Measurements from ENCODE around the gene GAS6.
A peak's percentile ranks its signal among the peaks of the same experiment; 100 is the strongest.
"Not testable (repeated sequence)": the region's sequence is repeated elsewhere in the genome, so short reads cannot be mapped to it uniquely, and the experiment has no call there.

GAS6 gene

DNA sequence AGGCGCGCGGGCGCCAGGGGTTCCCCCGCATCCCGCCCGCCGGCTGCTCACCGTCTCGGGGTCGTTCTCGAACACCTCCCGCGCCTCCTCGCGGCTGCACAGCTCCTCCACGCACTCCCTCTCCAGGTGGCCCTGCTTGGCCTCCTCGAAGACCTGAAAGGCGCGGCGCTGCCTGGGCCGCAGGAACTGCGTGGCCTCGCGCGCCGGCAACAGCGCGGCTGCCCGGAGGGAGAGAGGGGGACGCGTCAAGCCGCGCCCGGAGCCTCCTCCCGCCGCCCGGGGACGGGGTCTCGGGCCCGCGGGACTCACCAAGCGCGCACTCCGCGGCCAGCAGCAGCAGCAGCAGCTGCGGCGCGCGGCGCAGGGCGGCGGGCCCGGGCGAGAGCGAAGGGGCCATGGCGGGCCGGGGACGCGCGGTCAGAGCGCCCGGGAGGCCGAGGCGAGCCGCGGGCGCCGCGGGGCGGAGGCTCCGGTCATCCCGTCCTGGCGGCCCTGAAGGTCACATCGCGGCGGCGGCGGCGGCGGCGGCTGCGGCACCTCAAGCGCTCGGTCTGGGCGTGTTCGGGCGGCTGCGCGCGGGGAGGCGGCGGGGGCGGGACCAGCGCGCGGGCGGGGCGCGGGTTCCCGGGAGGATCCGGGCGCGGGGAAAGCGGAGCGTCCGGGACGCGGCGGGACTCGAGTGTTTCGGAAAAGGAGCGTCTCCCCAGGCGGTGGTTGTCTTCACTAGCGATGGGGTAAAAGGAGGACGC is at the start of gene GAS6:
Gene GAS6, minus strand, starts transcription at position 553 of the 749 bp plus-strand sequence. Its CDS starts 156 bp downstream, at position 397.
- DNase-seq: peak in 1 of 2 experiments; percentile 27

- not testable (repeated sequence) for DNase-seq
These were observed 49.5 kb upstream of the GAS6 start for GRCh38 chr13:113913408-113913807.

- DNase-seq: no peak
These were observed 48.7 kb upstream of the GAS6 start for GRCh38 chr13:113912596-113912995.

DNA sequence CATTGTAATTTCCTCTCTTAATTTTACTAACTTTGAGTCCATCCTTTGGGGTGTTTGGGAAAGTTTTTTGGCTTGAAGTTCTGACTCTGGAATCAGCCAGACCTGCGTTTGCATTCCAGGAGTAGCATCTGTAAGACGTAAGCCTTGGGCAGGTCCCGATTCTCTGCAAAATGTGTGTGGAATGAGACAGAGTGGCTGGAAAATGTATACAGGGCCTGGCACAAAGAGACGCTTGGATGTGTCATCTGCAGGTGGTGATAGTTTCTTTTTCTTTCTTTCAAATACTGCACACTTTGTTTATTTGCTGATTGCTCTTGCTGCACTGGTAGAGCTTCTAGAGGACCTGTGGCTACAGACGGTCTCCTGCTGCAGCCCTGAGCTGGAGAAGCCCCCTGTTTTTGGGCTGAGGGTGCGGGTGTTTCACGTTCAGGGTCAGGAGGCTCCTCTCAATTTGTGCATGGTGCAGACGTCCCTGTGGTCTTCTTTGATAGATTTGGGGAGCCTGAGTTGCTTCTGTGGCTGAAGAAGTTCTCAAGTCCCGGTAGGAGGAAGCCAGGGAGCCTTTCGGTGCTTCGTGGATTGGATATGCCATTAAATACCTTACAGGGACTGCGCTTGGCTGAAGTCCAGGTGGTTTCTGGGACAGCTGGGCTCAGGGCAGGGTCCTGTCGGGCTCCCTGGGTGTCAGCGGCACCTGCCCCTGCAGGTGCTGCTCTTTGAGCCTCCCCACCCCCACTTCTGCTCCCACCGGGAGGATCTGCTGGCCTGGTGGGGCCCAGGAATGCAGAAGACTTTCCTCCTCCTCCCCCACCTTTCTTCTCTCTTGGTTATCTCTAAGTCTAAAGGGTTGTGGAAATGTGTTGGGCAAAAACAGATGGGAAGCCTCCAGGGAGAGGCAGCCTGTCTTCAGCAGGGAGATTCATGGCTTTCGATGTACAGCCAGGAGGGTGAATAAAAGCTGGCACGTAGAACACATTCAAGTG is 44.0 kb upstream of the GAS6 start:
- DNase-seq: no peak

DNA sequence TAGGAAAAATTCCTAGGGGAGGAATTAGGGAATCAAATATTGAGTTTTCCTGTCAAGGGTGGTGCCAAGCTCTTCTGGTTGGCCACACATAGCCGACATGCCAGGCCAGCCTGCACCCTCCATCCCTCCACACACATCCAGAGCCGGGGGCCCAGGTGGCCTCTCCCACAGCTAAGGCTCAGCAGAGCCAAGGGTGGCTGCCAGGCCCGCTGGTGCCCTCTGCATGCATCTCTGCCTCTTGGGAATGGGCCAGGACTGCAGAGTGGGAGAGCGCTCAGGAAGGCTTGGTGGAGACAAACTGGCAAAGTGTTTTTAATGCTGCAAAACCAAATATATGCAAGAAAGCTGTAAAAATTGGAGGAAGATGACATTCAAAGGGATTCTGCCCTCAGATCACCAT is 42.7 kb upstream of the GAS6 start:
- no peak for DNase-seq

- DNase-seq: no peak
These were observed 42.1 kb upstream of the GAS6 start for GRCh38 chr13:113905942-113906341.

DNA sequence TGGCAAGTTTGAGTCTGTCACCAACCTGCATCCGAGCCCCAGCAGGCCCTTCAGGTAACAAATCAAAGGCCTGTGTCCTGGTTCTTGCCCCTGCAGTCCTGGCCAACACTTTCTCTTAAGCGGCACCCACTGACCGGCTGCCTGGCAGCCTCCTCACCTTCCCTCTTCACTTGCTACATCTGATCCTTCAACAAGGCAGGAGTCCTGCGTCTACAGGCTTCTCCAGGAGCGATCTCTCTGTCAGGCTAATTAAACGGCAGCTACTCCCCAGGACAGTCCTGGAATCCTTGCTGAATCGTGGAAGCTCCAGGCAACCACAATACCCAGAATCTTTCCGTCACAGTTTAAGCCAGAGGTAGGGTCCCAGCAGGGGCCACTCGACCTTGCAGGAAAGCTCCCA is 41.1 kb upstream of the GAS6 start:
- DNase-seq: no peak

- peak in 1 of 2 experiments; percentile 48 for DNase-seq
These were observed 40.5 kb upstream of the GAS6 start for GRCh38 chr13:113904411-113904810.

DNA sequence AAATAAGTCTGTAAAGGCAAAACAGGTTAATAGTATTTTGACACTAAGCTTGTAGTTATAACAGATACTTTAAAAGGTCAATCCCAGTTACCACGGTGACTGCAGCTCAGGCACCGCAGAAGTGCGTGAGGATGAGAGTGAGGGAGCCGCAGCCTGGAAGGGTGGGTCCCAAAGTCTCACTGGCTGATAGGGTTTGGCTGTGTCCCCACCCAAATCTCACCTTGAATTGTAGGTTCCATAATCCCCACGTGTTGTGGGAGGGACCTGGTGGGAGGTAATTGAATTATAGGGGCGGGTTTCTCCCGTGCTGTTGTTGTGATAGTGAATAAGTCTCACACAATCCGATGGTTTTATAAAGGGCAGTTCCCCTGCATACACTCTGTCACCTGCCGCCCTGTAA is 40.0 kb upstream of the GAS6 start:
- DNase-seq: no peak

DNA sequence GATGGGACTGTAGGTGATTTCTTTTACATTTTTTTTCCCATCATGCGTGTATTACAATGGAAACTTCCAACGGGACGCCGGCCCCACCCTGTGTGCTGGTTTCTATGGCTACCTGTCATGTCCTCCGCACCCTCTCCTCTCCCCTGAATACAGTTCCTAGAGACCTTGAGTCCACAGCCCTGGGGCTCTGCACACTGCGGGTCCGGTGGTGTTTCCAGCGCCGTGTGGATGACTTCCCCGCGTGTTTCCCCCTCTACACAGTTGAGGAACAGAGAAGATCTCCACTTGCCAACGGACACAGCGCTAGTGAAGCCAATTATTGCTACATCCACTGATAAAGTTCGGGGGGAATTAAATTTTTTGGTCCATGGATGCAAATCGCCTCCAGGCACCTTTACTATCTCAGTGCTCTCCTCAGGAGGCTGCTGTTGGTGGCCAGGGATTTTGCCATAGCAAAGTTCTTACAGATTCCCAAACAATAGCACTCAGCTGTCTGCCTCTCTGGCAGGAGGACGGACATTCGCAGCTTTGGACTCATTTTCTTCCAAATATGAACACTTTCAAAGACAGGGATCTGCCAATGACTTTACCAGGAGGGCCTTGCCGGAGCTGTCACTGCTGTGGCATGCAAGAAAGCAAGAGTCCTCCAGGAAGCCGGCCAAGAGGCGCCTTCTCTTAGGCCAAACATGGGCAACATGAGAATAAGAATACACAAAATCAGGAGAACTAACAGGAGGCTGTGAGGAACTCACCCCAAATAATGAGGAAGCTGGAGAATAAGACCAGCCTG is 39.3 kb upstream of the GAS6 start:
- DNase-seq: no peak

DNA sequence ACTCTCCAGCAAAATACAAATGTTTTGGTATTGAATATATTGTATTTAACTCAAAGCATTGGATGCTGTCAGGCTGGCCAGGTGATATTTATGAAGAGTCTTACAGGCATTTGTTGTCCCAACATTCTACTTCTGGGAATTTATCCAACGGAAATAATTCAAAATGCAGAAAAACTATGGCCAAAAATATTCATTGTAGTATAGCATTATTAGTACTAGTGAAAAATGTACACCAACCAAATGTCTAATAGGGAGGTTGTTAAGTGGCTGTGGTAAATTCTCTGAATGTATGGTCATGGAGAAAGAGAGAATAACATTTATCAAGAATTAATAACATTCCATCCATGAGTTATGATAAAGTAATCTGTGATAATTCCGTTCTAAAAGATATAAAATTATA is 38.6 kb upstream of the GAS6 start:
- DNase-seq: no peak

DNA sequence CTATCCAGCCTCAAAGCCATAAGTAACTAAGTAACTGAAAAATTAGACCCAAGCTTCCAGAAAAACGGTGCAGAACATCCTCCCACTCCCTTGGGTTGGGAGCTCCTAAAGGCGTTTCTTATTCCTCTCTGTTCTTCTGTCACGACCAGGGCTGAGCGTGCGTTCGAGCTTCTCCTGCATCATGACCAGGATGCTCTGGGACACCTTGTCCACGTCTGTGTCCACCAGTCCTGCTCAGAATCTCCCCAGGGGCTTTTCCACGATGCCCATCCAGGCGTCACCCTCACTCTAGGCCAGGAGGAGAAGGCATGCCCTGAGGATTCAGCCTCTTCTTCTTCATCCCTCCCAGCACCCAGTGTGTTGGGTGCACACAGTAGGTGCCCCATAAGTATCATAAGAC is 37.8 kb upstream of the GAS6 start:
- DNase-seq: no peak

DNA sequence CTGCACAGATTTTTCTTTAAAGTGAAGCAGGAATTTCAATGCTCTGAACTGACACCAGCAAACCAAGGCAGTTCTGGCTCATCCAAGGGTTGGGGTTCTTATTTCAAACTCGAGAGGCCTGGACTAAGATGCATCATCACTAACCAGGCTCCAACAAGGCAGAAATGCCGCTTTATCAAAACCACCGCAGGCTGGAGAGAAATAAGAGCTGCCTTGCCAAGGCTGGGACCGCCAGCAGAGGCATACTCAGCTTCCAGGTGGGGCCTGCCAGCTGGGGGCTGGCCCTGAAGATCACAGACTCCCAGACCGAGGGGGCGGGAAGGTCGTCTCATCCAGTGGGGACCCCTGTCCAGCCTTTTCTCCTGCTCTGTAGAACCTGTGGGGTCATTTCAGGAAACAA is 37.4 kb upstream of the GAS6 start:
- no peak for DNase-seq

DNA sequence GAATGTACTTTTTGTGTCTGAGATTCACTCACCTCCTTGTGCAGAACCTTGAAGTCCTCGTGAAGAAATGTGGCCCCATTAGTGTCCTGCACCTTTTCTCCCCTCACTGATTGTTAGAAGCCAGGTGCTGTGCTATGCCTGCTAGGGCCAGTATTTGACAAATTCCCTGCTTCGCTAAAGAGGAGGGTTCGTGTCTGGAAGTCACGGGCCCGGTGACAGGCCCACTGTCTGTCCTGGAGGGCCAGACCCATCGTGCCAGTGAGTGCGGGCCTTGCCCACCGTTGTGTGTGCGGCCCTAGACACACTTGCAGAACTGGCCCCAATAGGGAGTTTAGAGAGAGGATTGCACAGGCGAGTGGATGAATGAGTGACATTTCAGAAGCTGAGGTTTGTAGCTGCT is 36.8 kb upstream of the GAS6 start:
- DNase-seq: no peak

DNA sequence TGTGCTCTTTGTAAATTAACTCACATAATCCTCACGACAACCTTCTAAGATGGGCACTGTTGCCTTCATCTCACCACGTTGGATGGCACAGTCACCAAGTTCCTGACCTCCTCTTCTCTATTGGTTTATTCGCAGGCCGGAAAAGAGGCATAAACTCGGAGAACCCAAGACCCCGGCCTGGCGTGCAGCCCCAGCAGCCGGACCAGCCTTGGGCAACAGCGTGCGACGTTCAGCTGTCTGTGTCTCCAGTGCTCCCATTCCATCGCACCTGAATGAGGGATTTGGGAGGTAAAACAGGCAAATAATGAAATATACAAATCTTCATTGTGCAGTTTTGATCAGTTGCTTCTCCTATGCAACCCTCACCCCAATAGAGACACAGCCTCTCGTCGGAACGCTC is 34.5 kb upstream of the GAS6 start:
- DNase-seq: no peak

DNA sequence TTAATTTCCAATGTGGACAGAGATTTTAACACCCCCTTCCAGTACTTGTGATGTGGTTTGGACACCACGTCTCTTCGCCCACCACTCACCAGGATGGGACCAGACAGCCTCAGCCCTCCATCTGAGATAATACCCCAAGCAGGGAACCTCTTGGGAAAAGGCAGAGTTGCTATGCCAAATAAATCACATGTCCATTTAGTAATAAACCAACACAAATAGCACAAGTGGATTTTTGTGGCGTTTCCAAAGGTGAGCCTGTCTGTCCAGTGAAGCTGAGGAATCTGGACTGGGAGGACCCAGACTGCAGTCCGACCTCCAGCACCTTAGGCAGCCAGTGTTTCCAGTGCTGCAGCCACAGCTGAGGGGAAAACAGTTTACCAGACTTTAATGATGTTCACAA is 34.1 kb upstream of the GAS6 start:
- no peak for DNase-seq

GRCh38 chr13:113897161-113897560 is 33.3 kb upstream of the GAS6 start:
- no peak for DNase-seq

- no peak for DNase-seq
These were observed 31.6 kb upstream of the GAS6 start for GRCh38 chr13:113895436-113895835.

- DNase-seq: no peak
These were observed 27.1 kb upstream of the GAS6 start for GRCh38 chr13:113890774-113891480.

DNA sequence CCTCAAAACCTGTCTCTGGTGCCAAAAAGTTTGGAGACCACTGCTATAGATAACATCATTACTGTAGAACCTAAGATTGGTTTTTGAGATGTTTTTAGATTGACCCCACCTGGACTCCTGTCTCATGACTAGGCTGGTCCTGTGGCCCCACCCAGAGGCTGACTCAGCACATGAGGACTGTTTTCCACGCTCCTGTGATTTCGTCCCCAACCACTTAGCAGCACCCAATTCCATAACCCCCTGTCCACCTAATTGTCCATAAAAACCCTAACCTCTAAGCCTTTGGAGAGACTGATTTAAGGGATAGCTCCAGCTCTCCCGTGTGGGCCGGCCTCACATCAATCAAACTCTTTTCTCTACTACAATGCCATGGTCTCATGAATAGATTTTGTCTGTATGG is 25.6 kb upstream of the GAS6 start:
- no peak for DNase-seq

DNA sequence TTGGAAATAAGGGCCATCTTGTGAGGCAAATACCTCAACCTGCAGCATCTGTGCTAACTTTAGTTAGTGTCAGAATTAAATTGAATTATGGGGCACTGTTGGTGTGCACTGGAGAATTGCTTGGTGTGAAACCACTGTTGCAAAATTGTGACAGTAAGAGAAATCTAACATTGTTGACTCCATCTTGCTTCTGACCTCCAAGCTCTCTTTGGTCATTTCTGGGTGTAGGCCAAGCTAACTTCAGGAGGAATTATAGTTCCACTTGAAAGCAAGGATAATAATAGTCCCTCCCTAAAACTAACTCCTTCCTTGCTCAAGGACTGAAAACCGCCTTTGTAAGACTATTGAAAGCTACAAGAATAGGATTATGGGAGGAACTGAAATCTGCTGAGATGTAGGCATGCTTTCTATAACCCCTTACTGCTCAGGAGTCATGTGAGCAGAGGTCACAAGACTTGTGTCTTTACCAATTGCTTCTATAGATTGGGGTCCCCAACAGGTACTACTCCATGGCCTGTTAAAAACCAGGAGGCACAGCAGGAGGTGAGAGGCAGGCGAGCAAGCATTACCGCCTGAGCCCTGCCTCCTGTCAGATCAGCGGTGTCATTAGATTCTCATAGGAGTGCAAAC is 24.9 kb upstream of the GAS6 start:
- DNase-seq: no peak

DNA sequence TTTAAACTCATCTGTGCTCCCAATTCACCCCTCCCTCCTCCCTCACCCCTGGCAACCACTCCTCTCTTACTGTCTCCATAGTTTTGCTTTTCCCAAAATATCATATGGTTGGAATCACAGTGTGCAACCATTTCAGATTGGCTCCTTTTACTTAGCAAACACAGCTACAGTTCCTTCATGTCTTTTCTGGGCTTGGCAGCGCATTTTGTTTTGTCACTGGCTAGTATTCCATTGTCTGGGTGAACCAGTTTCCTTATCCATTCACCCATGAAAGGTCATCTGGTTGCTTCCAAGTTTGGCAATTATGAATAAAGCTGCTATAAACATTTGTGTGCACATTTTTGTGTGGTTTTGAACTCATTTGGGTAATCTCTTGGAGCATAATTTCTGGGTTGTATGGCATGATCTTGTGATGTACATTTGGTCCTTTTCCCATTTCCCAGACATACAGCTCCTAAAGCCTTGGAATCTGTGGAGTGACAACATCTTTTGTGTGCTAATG is 23.9 kb upstream of the GAS6 start:
- DNase-seq: no peak

All from NCI-H1930 (cell line).